ENCODE data around the gene ROR2.

The ROR2 gene

DNA sequence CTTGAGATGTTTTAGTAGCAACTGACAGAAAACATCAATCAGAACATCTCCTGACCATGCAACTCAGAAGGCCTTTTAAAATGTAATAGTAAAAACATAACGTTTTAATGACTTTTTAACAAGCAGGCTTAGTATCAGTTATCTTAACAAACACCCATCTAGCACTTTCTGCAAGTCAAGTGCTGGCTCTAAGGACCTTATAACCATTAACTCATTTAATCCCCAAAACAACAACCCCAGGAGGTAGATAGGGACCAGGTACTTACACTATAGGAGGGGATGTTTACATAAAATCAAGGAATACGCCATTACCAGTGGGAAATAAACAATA is 41.8 kb downstream of the ROR2 start:
- no peak for TF ChIP-seq CREB1 (IDR thresholded peaks at IDR 0.05; ENCODE audit: low read depth)
- TF ChIP-seq, protein P1, sequence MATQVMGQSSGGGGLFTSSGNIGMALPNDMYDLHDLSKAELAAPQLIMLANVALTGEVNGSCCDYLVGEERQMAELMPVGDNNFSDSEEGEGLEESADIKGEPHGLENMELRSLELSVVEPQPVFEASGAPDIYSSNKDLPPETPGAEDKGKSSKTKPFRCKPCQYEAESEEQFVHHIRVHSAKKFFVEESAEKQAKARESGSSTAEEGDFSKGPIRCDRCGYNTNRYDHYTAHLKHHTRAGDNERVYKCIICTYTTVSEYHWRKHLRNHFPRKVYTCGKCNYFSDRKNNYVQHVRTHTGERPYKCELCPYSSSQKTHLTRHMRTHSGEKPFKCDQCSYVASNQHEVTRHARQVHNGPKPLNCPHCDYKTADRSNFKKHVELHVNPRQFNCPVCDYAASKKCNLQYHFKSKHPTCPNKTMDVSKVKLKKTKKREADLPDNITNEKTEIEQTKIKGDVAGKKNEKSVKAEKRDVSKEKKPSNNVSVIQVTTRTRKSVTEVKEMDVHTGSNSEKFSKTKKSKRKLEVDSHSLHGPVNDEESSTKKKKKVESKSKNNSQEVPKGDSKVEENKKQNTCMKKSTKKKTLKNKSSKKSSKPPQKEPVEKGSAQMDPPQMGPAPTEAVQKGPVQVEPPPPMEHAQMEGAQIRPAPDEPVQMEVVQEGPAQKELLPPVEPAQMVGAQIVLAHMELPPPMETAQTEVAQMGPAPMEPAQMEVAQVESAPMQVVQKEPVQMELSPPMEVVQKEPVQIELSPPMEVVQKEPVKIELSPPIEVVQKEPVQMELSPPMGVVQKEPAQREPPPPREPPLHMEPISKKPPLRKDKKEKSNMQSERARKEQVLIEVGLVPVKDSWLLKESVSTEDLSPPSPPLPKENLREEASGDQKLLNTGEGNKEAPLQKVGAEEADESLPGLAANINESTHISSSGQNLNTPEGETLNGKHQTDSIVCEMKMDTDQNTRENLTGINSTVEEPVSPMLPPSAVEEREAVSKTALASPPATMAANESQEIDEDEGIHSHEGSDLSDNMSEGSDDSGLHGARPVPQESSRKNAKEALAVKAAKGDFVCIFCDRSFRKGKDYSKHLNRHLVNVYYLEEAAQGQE (IDR thresholded peaks at IDR 0.05; ENCODE audit: low read depth): no peak
- TF ChIP-seq YY1 (IDR thresholded peaks at IDR 0.05; ENCODE audit: low read depth): no peak
- TF ChIP-seq, protein P2, sequence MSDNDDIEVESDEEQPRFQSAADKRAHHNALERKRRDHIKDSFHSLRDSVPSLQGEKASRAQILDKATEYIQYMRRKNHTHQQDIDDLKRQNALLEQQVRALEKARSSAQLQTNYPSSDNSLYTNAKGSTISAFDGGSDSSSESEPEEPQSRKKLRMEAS (IDR thresholded peaks at IDR 0.05): no peak
- TF ChIP-seq FOXM1 (IDR thresholded peaks at IDR 0.05; ENCODE audit: borderline replicate concordance, low read depth): no peak
- TF ChIP-seq TCF12 (IDR thresholded peaks at IDR 0.05; ENCODE audit: low read depth): no peak
- no peak for TF ChIP-seq NFIC (IDR thresholded peaks at IDR 0.05)
- no peak for TF ChIP-seq RAD21 (IDR thresholded peaks at IDR 0.05; ENCODE audit: low read depth)
- TF ChIP-seq EGR1 (IDR thresholded peaks at IDR 0.05): no peak
- no peak for TF ChIP-seq TEAD4 (IDR thresholded peaks at IDR 0.05)
- no peak for TF ChIP-seq ZBTB7A (IDR thresholded peaks at IDR 0.05; ENCODE audit: low read depth)
- no peak for TF ChIP-seq TAF1 (IDR thresholded peaks at IDR 0.05; ENCODE audit: low read depth)
- TF ChIP-seq EP300 (IDR thresholded peaks at IDR 0.05; ENCODE audit: borderline replicate concordance): no peak
- TF ChIP-seq, protein P3, sequence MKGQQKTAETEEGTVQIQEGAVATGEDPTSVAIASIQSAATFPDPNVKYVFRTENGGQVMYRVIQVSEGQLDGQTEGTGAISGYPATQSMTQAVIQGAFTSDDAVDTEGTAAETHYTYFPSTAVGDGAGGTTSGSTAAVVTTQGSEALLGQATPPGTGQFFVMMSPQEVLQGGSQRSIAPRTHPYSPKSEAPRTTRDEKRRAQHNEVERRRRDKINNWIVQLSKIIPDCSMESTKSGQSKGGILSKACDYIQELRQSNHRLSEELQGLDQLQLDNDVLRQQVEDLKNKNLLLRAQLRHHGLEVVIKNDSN (IDR thresholded peaks at IDR 0.05): no peak
- no peak for TF ChIP-seq CEBPB (IDR thresholded peaks at IDR 0.05)

DNA sequence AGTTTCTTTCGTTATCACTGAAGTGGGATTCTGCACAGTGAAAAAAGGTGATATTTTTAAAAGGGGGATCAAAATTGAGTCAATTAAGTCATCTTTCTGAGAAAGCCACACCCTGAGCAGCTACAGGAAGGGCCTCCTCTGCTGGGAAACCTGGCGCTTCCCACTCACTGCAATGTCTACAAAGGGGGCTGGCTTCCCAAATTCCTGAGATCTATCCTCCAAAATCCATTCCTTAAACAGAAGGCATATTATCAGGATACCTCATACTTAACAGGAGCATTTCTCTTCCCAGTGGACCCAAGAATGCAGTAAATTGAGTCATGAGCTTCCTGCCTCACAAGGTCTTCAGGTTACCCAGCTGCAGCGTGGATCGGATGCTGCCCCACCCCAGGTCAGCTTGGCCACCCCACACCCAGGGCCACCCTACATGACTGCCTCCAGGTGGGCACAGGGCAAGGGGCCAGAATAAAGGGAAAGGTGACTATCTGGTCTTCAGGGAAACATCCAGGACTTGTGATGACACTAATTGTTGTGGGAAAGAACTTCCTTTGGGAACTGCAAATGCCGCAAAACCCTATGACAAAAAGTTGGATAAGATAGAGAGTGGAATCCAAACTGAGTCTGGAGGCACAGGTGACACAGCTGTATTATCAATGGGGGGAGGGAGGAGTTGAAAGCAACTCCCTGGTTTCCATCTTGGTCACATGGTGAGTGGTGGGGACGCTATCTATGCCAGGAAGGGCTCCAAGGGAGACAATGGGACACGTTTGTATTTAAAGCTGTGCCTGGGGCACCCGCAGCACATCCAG is 42.3 kb downstream of the ROR2 start:
- TF ChIP-seq CEBPB (IDR thresholded peaks at IDR 0.05) (no peak), ZBTB7A (IDR thresholded peaks at IDR 0.05; ENCODE audit: low read depth) (no peak), YY1 (IDR thresholded peaks at IDR 0.05; ENCODE audit: low read depth) (no peak), TCF12 (IDR thresholded peaks at IDR 0.05; ENCODE audit: low read depth) (no peak), CREB1 (IDR thresholded peaks at IDR 0.05; ENCODE audit: low read depth) (no peak), NFIC (IDR thresholded peaks at IDR 0.05) (no peak), RAD21 (IDR thresholded peaks at IDR 0.05; ENCODE audit: low read depth) (no peak), FOXM1 (IDR thresholded peaks at IDR 0.05; ENCODE audit: borderline replicate concordance, low read depth) (no peak), EGR1 (IDR thresholded peaks at IDR 0.05) (no peak), TEAD4 (IDR thresholded peaks at IDR 0.05) (no peak), TAF1 (IDR thresholded peaks at IDR 0.05; ENCODE audit: low read depth) (no peak), EP300 (IDR thresholded peaks at IDR 0.05; ENCODE audit: borderline replicate concordance) (no peak)
- TF ChIP-seq, protein P3 (IDR thresholded peaks at IDR 0.05): no peak
- TF ChIP-seq, protein P1 (IDR thresholded peaks at IDR 0.05; ENCODE audit: low read depth): no peak
- TF ChIP-seq, protein P2 (IDR thresholded peaks at IDR 0.05): no peak

DNA sequence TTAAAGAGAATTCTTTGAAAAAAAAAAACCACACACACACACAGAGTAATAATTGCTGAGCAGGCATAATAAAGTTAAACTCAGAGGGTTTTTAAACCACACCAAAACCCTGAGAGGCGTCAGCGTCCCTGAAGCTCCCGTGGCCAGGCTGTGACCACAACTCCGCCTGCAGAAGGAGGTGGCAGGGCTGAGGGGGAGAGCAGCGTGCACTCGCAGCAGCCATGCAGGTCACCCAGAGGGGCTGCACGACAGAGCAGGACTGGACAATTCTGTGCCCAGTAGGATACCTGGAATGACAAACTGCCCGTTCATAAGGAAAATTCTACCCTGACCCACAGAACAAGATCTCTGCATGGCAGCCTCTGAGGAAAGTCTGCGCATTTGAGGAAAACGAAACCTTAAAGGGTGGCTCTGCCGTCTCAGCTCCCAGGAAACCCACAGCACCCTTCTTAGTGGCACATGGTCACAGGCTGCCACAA is 44.0 kb downstream of the ROR2 start:
- TF ChIP-seq YY1 (IDR thresholded peaks at IDR 0.05; ENCODE audit: low read depth): no peak
- TF ChIP-seq EGR1 (IDR thresholded peaks at IDR 0.05): no peak
- TF ChIP-seq, protein P1 (IDR thresholded peaks at IDR 0.05; ENCODE audit: low read depth): no peak
- TF ChIP-seq FOXM1 (IDR thresholded peaks at IDR 0.05; ENCODE audit: borderline replicate concordance, low read depth): no peak
- TF ChIP-seq TEAD4 (IDR thresholded peaks at IDR 0.05): no peak
- no peak for TF ChIP-seq CREB1 (IDR thresholded peaks at IDR 0.05; ENCODE audit: low read depth)
- no peak for TF ChIP-seq RAD21 (IDR thresholded peaks at IDR 0.05; ENCODE audit: low read depth)
- TF ChIP-seq, protein P3 (IDR thresholded peaks at IDR 0.05): no peak
- no peak for TF ChIP-seq CEBPB (IDR thresholded peaks at IDR 0.05)
- TF ChIP-seq ZBTB7A (IDR thresholded peaks at IDR 0.05; ENCODE audit: low read depth): no peak
- no peak for TF ChIP-seq TAF1 (IDR thresholded peaks at IDR 0.05; ENCODE audit: low read depth)
- no peak for TF ChIP-seq EP300 (IDR thresholded peaks at IDR 0.05; ENCODE audit: borderline replicate concordance)
- no peak for TF ChIP-seq NFIC (IDR thresholded peaks at IDR 0.05)
- TF ChIP-seq, protein P2 (IDR thresholded peaks at IDR 0.05): no peak
- no peak for TF ChIP-seq TCF12 (IDR thresholded peaks at IDR 0.05; ENCODE audit: low read depth)

All from Ishikawa (cell line).